Gastrocnemius medialis (tissue), 4 donors: ENCODE results near the gene CFP.

Experiments used
- CTCF ChIP-seq, 5 experiments: fragments of 450-650 bp in 3 of 5; fragments of 200-600 bp in 2 of 5; sonication (generic) in 2 of 5; IDR thresholded peaks in 4 of 5; conservative IDR thresholded peaks in 1 of 5; 1 replicate in 4 of 5; 2 replicates in 1 of 5; pipeline ENCODE4 v1.5.1; 2016 to 2019; ENCODE audit warnings: antibody characterized with exemption in 5 of 5, mild to moderate bottlenecking in 3 of 5, moderate library complexity in 3 of 5
- POLR2A ChIP-seq, 2 donors: fragments of 450-650 bp; IDR thresholded peaks; one replicate each; pipeline ENCODE4 v1.6.1; 2017; ENCODE audit warnings: antibody characterized with exemption in 2 of 2, mild to moderate bottlenecking in 2 of 2, moderate library complexity in 2 of 2

- no peak for TF ChIP-seq POLR2A (IDR thresholded peaks at IDR 0.05)
- TF ChIP-seq CTCF (IDR thresholded peaks at IDR 0.05 in 4 of 5, conservative IDR thresholded peaks at IDR 0.05 in 1 of 5): no peak
Observed at GRCh38 chrX:47614618-47615017, 15.1 kb downstream of the CFP start.
